Gastrocnemius medialis (tissue), 4 donors: ENCODE results near the gene SREK1IP1. TPM values are rescaled to one million over a fixed set of nuclear protein-coding genes. Genes with fewer than 3 reads are reported as not detected.

Source experiments
- ATAC-seq, 2 donors: fragments of 150-250 bp; one replicate each; pipeline ENCODE4 v1.9.1; 2016
- DNase-seq, 2 donors: peaks; one replicate each; pipeline ENCODE4 v3.0.0-alpha.2; 2019
- H3K27ac ChIP-seq, 4 donors: fragments of 200-600 bp; sonication (generic); 1 replicate in 1 of 4; 2 replicates in 3 of 4; pipeline ENCODE4 v1.5.1; 2016 to 2018; ENCODE audit warnings: mild to moderate bottlenecking in 2 of 4, moderate library complexity in 1 of 4
- H3K27me3 ChIP-seq, 3 donors: fragments of 200-600 bp; sonication (generic) in 2 of 3; 1 replicate in 1 of 3; 2 replicates in 2 of 3; pipeline versions ENCODE4 v1.5.1 to v1.6.0; 2016 to 2019; ENCODE audit warnings: mild to moderate bottlenecking in 1 of 3, moderate library complexity in 1 of 3
- H3K36me3 ChIP-seq, 2 donors: fragments of 200-600 bp; sonication (generic) in 1 of 2; one replicate each; pipeline ENCODE4 v1.5.1; 2017 to 2018
- H3K4me1 ChIP-seq, 2 donors: fragments of 200-600 bp; sonication (generic) in 1 of 2; one replicate each; pipeline ENCODE4 v1.5.1; 2016 to 2017; ENCODE audit warnings: mild to moderate bottlenecking in 2 of 2
- H3K4me3 ChIP-seq, 4 donors: fragments of 200-600 bp; sonication (generic) in 3 of 4; 1 replicate in 1 of 4; 2 replicates in 3 of 4; pipeline ENCODE4 v1.5.1; 2016 to 2019; ENCODE audit warnings: mild to moderate bottlenecking in 2 of 4
- H3K9me3 ChIP-seq, 3 donors: fragments of 200-600 bp; sonication (generic) in 2 of 3; 1 replicate in 1 of 3; 2 replicates in 2 of 3; pipeline ENCODE4 v1.5.1; 2016 to 2019
- POLR2A ChIP-seq, 2 donors: fragments of 450-650 bp; IDR thresholded peaks; one replicate each; pipeline ENCODE4 v1.6.1; 2017; ENCODE audit warnings: antibody characterized with exemption in 2 of 2, mild to moderate bottlenecking in 2 of 2, moderate library complexity in 2 of 2
- in situ Hi-C, 4 donors: fragments of 200-750 bp; cut with MboI; loops; one replicate each; pipeline versions ENCODE4 v1.15.0 to v1.8.0; 2017; ENCODE audit warnings: low sequenced_read_pairs in 4 of 4
- intact Hi-C: fragments of 100-400 bp; cut with DNase I; formaldehyde crosslinking; loops from one replicate; pipeline ENCODE4 v1.15.1; 2023; ENCODE audit warnings: low total_unique reads
- total RNA-seq, 4 donors: library from RNA; depleted of rRNA; stranded (reverse); fragments of >200 nt; gene quantifications; one replicate each; pipeline versions ENCODE4 v1.1.0 to v1.2.3, GENCODE V29; 2016
- TF ChIP-seq, protein P1 (sequence below), 5 experiments: fragments of 450-650 bp in 3 of 5; fragments of 200-600 bp in 2 of 5; sonication (generic) in 2 of 5; IDR thresholded peaks in 4 of 5; conservative IDR thresholded peaks in 1 of 5; 1 replicate in 4 of 5; 2 replicates in 1 of 5; pipeline ENCODE4 v1.5.1; 2016 to 2019; ENCODE audit warnings: antibody characterized with exemption in 5 of 5, mild to moderate bottlenecking in 3 of 5, moderate library complexity in 3 of 5

The SREK1IP1 gene
- total RNA-seq, 4 donors from 2014 or later, result 2.7 to 7.0 (median 3.9) TPM

DNA sequence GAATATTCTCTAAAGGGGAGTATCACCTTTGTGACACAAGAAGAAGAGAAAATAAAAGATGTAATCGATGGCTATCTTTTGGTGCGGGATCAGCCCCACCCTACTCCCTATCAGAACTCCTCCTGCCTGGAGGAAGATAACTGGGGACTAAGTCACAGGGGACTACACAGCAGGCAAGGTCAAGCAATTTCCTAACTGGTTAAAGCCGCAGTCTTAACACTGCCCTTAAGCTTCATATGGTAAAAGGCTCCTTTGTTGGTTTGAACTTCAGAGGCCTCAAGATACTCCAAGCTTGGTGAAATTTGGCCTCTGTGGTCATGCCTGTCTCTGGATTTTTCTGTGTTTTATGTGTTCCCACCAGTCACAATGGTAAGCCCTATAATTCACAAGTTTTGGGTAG, 79.5 kb downstream of the SREK1IP1 start:
- Histone ChIP-seq H3K27ac (no peak overlapping the region), H3K4me3 (no peak overlapping the region), H3K36me3 (no peaks in the 10 kb centered on the region), H3K4me1 (peaks cover 0 to 12% of the 10 kb centered on the region in 2 donors), H3K27me3 (peaks cover 5 to 16% (median 9%) of the 10 kb centered on the region in 3 donors), H3K9me3 (no peaks in the 10 kb centered on the region)
- in situ Hi-C loops, result no loop called here
- DNase-seq, result no peak
- no peak for ATAC-seq
- intact Hi-C loops, result no loop called here
- TF ChIP-seq, protein P1, sequence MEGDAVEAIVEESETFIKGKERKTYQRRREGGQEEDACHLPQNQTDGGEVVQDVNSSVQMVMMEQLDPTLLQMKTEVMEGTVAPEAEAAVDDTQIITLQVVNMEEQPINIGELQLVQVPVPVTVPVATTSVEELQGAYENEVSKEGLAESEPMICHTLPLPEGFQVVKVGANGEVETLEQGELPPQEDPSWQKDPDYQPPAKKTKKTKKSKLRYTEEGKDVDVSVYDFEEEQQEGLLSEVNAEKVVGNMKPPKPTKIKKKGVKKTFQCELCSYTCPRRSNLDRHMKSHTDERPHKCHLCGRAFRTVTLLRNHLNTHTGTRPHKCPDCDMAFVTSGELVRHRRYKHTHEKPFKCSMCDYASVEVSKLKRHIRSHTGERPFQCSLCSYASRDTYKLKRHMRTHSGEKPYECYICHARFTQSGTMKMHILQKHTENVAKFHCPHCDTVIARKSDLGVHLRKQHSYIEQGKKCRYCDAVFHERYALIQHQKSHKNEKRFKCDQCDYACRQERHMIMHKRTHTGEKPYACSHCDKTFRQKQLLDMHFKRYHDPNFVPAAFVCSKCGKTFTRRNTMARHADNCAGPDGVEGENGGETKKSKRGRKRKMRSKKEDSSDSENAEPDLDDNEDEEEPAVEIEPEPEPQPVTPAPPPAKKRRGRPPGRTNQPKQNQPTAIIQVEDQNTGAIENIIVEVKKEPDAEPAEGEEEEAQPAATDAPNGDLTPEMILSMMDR (IDR thresholded peaks at IDR 0.05 in 4 of 5, conservative IDR thresholded peaks at IDR 0.05 in 1 of 5), result no peak
- no peak for TF ChIP-seq POLR2A (IDR thresholded peaks at IDR 0.05)

DNA sequence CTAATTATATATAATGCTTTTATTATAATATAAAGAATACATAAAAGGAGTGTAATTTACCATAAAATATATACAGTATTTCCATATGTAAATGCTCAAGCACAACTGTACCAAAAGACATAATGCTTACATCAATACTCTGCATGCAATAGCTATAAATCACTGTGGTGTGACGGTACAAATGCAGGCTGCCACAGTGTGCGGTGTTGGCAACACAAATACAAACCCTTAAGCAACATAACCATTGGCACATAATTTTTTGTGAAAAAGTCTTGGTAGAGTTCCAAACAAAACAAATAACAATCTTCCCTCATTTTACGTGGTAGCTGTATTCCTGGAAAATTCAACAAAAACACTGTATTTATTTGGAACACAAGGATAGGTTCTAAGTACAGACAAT, 80.1 kb downstream of the SREK1IP1 start:
- TF ChIP-seq, protein P1 (IDR thresholded peaks at IDR 0.05 in 4 of 5, conservative IDR thresholded peaks at IDR 0.05 in 1 of 5), result no peak
- no peak for TF ChIP-seq POLR2A (IDR thresholded peaks at IDR 0.05)
- intact Hi-C loops (no loop called here), in situ Hi-C loops (no loop called here)
- Histone ChIP-seq H3K36me3 (no peaks in the 10 kb centered on the region), H3K27me3 (peaks cover 5 to 16% (median 9%) of the 10 kb centered on the region in 3 donors), H3K9me3 (no peaks in the 10 kb centered on the region), H3K27ac (no peak overlapping the region), H3K4me3 (no peak overlapping the region), H3K4me1 (peaks cover 0 to 12% of the 10 kb centered on the region in 2 donors)
- ATAC-seq (no peak), DNase-seq (no peak)

DNA sequence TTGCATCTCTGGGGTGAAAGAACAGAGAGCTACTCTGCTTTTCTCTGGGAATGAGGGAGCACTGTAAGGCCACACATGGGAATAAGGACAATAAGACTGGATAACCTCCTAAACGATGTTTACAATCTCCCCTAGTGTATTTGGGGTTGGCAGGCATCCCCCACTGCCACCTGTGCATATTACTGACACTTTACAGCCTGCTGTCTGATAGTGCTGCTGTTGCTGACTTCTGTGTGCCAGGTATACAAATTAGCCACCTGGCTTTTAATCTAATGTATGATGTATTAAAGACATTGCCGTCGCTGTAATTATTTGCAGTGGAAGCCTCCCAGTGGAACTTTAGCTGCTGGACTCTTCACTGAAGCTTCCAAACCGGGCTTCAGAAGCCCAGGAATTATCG, 82.6 kb downstream of the SREK1IP1 start:
- no peak overlapping the region for H3K27ac ChIP-seq
- no peaks in the 10 kb centered on the region for H3K9me3 ChIP-seq
- in situ Hi-C loops, result no loop called here
- peaks cover 0 to 9% of the 10 kb centered on the region in 2 donors for H3K4me1 ChIP-seq
- peaks cover 5 to 13% (median 9%) of the 10 kb centered on the region in 3 donors for H3K27me3 ChIP-seq
- DNase-seq (no peak), ATAC-seq (no peak)
- intact Hi-C loops, result no loop called here
- no peak for TF ChIP-seq POLR2A (IDR thresholded peaks at IDR 0.05)
- TF ChIP-seq, protein P1 (IDR thresholded peaks at IDR 0.05 in 4 of 5, conservative IDR thresholded peaks at IDR 0.05 in 1 of 5), result no peak
- no peak overlapping the region for H3K4me3 ChIP-seq
- H3K36me3 ChIP-seq, result no peaks in the 10 kb centered on the region

DNA sequence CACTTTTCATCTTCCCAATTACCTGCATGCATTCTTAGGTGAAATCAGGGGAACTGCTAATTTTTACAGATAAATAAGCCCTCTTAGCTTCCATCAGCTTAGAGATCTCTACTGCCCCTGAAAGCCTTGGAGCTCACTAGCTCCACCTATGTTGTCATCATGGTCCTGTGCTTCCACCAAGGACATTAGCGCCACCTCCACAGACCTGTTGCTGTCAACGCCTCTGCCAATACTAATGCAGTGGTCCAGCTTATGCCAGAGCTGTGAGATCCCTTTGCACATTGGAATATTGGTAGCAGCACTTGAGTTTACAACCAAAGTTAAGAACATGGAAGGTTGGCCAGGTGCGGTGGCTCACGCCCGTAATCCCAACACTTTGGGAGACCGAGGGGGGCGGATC, 85.9 kb downstream of the SREK1IP1 start:
- Histone ChIP-seq H3K4me1 (no peaks in the 10 kb centered on the region), H3K27ac (no peak overlapping the region), H3K27me3 (no peaks in the 10 kb centered on the region), H3K4me3 (no peak overlapping the region), H3K36me3 (no peaks in the 10 kb centered on the region), H3K9me3 (no peaks in the 10 kb centered on the region)
- in situ Hi-C loops, result no loop called here
- TF ChIP-seq, protein P1 (IDR thresholded peaks at IDR 0.05 in 4 of 5, conservative IDR thresholded peaks at IDR 0.05 in 1 of 5), result no peak
- no peak for TF ChIP-seq POLR2A (IDR thresholded peaks at IDR 0.05)
- intact Hi-C loops, result no loop called here
- ATAC-seq (no peak), DNase-seq (no peak)

DNA sequence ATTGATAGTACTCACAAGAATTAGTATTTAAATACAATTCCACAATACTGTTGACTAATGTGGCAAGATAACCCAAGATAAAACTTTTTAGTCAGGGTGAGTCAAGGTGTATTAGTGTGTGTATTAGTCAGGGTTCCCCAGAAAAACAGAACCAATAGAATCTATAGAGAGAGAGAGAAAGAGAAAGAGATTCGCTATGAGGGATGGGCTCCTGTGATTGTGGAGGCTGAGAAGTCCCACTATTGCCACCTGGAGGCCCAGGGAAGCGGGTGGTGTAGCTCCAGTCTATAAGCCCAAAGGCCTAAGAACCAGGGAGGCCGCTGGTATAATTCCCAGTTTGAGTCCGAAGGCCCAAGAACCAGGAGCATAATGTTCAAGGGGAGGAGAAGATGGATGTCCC, 88.2 kb downstream of the SREK1IP1 start:
- ATAC-seq, result no peak
- intact Hi-C loops, result no loop called here

More for the DNA sequence above, 88.2 kb downstream of the SREK1IP1 start:
- no peaks in the 10 kb centered on the region for H3K4me1 ChIP-seq
- H3K27me3 ChIP-seq, result no peaks in the 10 kb centered on the region
- no peak overlapping the region for H3K27ac ChIP-seq
- in situ Hi-C loops, result no loop called here
- no peak overlapping the region for H3K4me3 ChIP-seq
- DNase-seq, result no peak
- H3K9me3 ChIP-seq, result no peaks in the 10 kb centered on the region
- H3K36me3 ChIP-seq, result no peaks in the 10 kb centered on the region
- TF ChIP-seq POLR2A (IDR thresholded peaks at IDR 0.05), result no peak
- TF ChIP-seq, protein P1 (IDR thresholded peaks at IDR 0.05 in 4 of 5, conservative IDR thresholded peaks at IDR 0.05 in 1 of 5), result no peak
